ENCODE data around the gene ACER2.

ACER2 gene

DNA sequence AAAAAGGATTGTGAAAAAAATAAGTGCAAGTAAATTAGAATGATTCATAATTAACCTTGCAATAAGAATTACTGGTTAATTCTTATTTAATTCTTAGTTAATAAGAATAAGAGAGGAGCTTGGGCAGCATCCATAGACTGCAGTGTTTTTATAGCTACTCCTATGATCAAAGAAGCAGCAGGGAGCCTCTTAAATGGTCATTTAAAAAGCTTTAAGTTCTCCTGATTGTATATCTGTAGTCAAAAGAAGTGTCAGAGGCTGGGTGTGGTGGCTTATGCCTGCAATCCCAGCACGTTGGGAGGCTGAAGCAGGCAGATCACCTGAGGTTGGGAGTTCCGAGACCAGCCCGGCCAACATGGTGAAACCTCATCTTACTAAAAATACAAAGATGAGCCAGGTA lies 14.4 kb downstream of the ACER2 start:
- Histone ChIP-seq H3K9me2 (ENCODE audit: low read depth, low read length) (no peaks in the 10 kb centered on the region), H3K4me2 (ENCODE audit: low read length) (no peak overlapping the region), H3K36me3 (ENCODE audit: insufficient read depth, low read length) (no peaks in the 10 kb centered on the region), H3K27me3 (ENCODE audit: insufficient read depth, low read length) (no peaks in the 10 kb centered on the region), H3K27ac (ENCODE audit: low read depth, low read length, poor library complexity, severe bottlenecking) (no peak overlapping the region), H3K9me3 (ENCODE audit: low read length) (no peaks in the 10 kb centered on the region), H2AFZ (ENCODE audit: low read length) (no peak overlapping the region), H3K79me2 (ENCODE audit: insufficient read depth, low read length) (no peaks in the 10 kb centered on the region), H4K20me1 (ENCODE audit: insufficient read depth, low read length) (no peaks in the 10 kb centered on the region), H3K9ac (ENCODE audit: low read length) (no peak overlapping the region), H3K4me3 (ENCODE audit: low read depth, low read length, poor library complexity, severe bottlenecking) (no peak overlapping the region), H3F3A (ENCODE audit: insufficient read depth, low read length) (no peaks in the 10 kb centered on the region), H3K4me1 (ENCODE audit: insufficient read depth, low read length, severe bottlenecking) (no peaks in the 10 kb centered on the region)
- TF ChIP-seq, protein P1, sequence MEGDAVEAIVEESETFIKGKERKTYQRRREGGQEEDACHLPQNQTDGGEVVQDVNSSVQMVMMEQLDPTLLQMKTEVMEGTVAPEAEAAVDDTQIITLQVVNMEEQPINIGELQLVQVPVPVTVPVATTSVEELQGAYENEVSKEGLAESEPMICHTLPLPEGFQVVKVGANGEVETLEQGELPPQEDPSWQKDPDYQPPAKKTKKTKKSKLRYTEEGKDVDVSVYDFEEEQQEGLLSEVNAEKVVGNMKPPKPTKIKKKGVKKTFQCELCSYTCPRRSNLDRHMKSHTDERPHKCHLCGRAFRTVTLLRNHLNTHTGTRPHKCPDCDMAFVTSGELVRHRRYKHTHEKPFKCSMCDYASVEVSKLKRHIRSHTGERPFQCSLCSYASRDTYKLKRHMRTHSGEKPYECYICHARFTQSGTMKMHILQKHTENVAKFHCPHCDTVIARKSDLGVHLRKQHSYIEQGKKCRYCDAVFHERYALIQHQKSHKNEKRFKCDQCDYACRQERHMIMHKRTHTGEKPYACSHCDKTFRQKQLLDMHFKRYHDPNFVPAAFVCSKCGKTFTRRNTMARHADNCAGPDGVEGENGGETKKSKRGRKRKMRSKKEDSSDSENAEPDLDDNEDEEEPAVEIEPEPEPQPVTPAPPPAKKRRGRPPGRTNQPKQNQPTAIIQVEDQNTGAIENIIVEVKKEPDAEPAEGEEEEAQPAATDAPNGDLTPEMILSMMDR (IDR thresholded peaks at IDR 0.05; ENCODE audit: low read length): no peak
- no peak for TF ChIP-seq EZH2 (IDR thresholded peaks at IDR 0.05; ENCODE audit: borderline replicate concordance, low read length)

GRCh38 chr9:19424176-19424779 lies 15.5 kb downstream of the ACER2 start:
- no peaks in the 10 kb centered on the region for H3F3A ChIP-seq (ENCODE audit: insufficient read depth, low read length)
- no peak overlapping the region for H3K4me3 ChIP-seq (ENCODE audit: low read depth, low read length, poor library complexity, severe bottlenecking)
- H3K4me1 ChIP-seq (ENCODE audit: insufficient read depth, low read length, severe bottlenecking): no peaks in the 10 kb centered on the region
- no peak overlapping the region for H2AFZ ChIP-seq (ENCODE audit: low read length)
- no peaks in the 10 kb centered on the region for H3K9me3 ChIP-seq (ENCODE audit: low read length)
- no peaks in the 10 kb centered on the region for H3K9me2 ChIP-seq (ENCODE audit: low read depth, low read length)
- H3K27me3 ChIP-seq (ENCODE audit: insufficient read depth, low read length): no peaks in the 10 kb centered on the region
- no peak overlapping the region for H3K4me2 ChIP-seq (ENCODE audit: low read length)
- no peak overlapping the region for H3K27ac ChIP-seq (ENCODE audit: low read depth, low read length, poor library complexity, severe bottlenecking)
- no peak overlapping the region for H3K9ac ChIP-seq (ENCODE audit: low read length)
- H3K79me2 ChIP-seq (ENCODE audit: insufficient read depth, low read length): no peaks in the 10 kb centered on the region
- TF ChIP-seq, protein P1 (IDR thresholded peaks at IDR 0.05; ENCODE audit: low read length): no peak
- TF ChIP-seq EZH2 (IDR thresholded peaks at IDR 0.05; ENCODE audit: borderline replicate concordance, low read length): no peak
- H3K36me3 ChIP-seq (ENCODE audit: insufficient read depth, low read length): no peaks in the 10 kb centered on the region
- no peaks in the 10 kb centered on the region for H4K20me1 ChIP-seq (ENCODE audit: insufficient read depth, low read length)

DNA sequence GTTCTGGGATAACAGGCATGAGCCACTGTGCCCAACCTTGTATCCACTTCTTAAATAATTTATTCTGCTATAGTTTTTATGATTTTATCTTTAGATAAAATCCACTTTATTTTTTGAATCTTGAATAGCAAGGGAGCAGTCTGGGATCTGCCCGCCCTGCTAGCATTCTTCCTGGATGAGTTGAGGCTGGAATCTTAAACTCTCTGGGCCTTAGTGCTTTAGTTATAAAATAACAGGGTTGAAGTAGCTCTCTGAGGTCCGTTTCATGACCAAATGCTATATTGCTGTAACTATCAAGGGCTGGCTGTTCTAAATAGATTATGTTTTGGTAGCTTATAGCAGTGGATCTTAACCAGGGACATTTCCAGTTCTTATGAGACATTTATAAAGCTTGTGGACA lies 20.8 kb downstream of the ACER2 start:
- Histone ChIP-seq H3K9ac (ENCODE audit: low read length) (no peak overlapping the region), H3K4me3 (ENCODE audit: low read depth, low read length, poor library complexity, severe bottlenecking) (no peak overlapping the region), H3K9me3 (ENCODE audit: low read length) (no peaks in the 10 kb centered on the region), H3K36me3 (ENCODE audit: insufficient read depth, low read length) (no peaks in the 10 kb centered on the region), H3K4me1 (ENCODE audit: insufficient read depth, low read length, severe bottlenecking) (no peaks in the 10 kb centered on the region), H3K79me2 (ENCODE audit: insufficient read depth, low read length) (no peaks in the 10 kb centered on the region), H3K4me2 (ENCODE audit: low read length) (no peak overlapping the region), H3F3A (ENCODE audit: insufficient read depth, low read length) (no peaks in the 10 kb centered on the region), H2AFZ (ENCODE audit: low read length) (no peak overlapping the region), H4K20me1 (ENCODE audit: insufficient read depth, low read length) (no peaks in the 10 kb centered on the region), H3K27me3 (ENCODE audit: insufficient read depth, low read length) (no peaks in the 10 kb centered on the region), H3K27ac (ENCODE audit: low read depth, low read length, poor library complexity, severe bottlenecking) (no peak overlapping the region), H3K9me2 (ENCODE audit: low read depth, low read length) (no peaks in the 10 kb centered on the region)
- TF ChIP-seq EZH2 (IDR thresholded peaks at IDR 0.05; ENCODE audit: borderline replicate concordance, low read length): no peak

DNA sequence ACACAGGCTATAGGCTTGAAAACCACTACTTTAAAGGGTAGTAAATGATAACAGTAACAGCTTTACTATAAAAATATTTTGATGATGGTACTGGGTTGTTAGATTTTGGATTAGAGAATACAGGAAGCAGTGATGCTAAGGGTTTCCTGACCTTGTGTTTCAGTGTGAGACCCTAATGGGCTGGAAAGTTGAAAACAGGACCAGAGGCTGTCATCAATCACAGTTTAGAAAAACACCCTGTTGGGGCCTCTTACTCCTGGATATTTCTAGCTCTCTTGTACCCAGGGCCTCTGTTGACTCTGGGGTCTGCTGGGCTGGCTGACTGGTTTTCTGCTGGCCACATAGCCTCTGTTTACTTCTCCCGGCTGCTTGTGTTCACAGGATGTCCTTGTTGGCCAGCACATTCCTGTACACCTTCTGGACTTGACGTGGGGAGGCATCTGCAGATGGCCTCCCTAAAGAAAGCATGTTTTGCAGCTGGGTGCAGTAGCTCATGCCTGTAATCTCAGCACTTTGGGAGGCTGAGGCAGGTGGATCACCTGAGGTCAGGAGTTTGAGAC lies 21.5 kb downstream of the ACER2 start:
- H3K36me3 ChIP-seq (ENCODE audit: insufficient read depth, low read length): no peaks in the 10 kb centered on the region
- no peaks in the 10 kb centered on the region for H3K9me3 ChIP-seq (ENCODE audit: low read length)
- H3K4me3 ChIP-seq (ENCODE audit: low read depth, low read length, poor library complexity, severe bottlenecking): no peak overlapping the region
- H3K4me2 ChIP-seq (ENCODE audit: low read length): no peak overlapping the region
- H3K27ac ChIP-seq (ENCODE audit: low read depth, low read length, poor library complexity, severe bottlenecking): no peak overlapping the region
- H3K4me1 ChIP-seq (ENCODE audit: insufficient read depth, low read length, severe bottlenecking): no peaks in the 10 kb centered on the region
- H3F3A ChIP-seq (ENCODE audit: insufficient read depth, low read length): no peaks in the 10 kb centered on the region
- H3K9me2 ChIP-seq (ENCODE audit: low read depth, low read length): no peaks in the 10 kb centered on the region
- no peak overlapping the region for H2AFZ ChIP-seq (ENCODE audit: low read length)
- no peak overlapping the region for H3K9ac ChIP-seq (ENCODE audit: low read length)
- no peaks in the 10 kb centered on the region for H4K20me1 ChIP-seq (ENCODE audit: insufficient read depth, low read length)
- H3K27me3 ChIP-seq (ENCODE audit: insufficient read depth, low read length): no peaks in the 10 kb centered on the region
- no peaks in the 10 kb centered on the region for H3K79me2 ChIP-seq (ENCODE audit: insufficient read depth, low read length)
- no peak for TF ChIP-seq EZH2 (IDR thresholded peaks at IDR 0.05; ENCODE audit: borderline replicate concordance, low read length)
- TF ChIP-seq, protein P1 (IDR thresholded peaks at IDR 0.05; ENCODE audit: low read length): no peak
